Fibroblast of lung (primary cell): ENCODE measurements around the gene CHD5. TPM values are rescaled to one million over a fixed set of nuclear protein-coding genes. Genes with fewer than 3 reads are reported as not detected.
A peak's percentile ranks its signal among the peaks of the same experiment; 100 is the strongest.

Experiments
- DNase-seq, 2 donors: peaks; one replicate each; pipeline versions ENCODE4 v3.0.0 to v3.0.0-alpha.2; 2010; ENCODE audit warnings: low read depth in 2 of 2
- H2AFZ ChIP-seq: 2 replicates; pipeline ENCODE4 v1.5.1; 2012; ENCODE audit warnings: low read length, control low read depth, inconsistent platforms
- H3K27ac ChIP-seq: 2 replicates; pipeline ENCODE4 v1.5.1; 2011; ENCODE audit warnings: low read length, control low read depth; ENCODE audit not compliant: insufficient read depth
- H3K27me3 ChIP-seq: 2 replicates; pipeline ENCODE4 v1.5.1; 2011; ENCODE audit warnings: mild to moderate bottlenecking, low read length; ENCODE audit not compliant: control insufficient read depth, insufficient read depth
- H3K36me3 ChIP-seq: 2 replicates; pipeline ENCODE4 v1.5.1; 2011; ENCODE audit warnings: low read length; ENCODE audit not compliant: control insufficient read depth, insufficient read depth
- H3K4me1 ChIP-seq: 2 replicates; pipeline ENCODE4 v1.5.1; 2011; ENCODE audit warnings: low read length; ENCODE audit not compliant: control insufficient read depth, insufficient read depth; ENCODE audit errors: extremely low read depth
- H3K4me2 ChIP-seq: 2 replicates; pipeline ENCODE4 v1.5.1; 2011; ENCODE audit warnings: low read length, control low read depth; ENCODE audit not compliant: insufficient read depth; ENCODE audit errors: extremely low read depth
- H3K4me3 ChIP-seq, 4 experiments: fragments of 200-600 bp in 1 of 4; sonication (generic) in 1 of 4; replicated peaks in 1 of 4; 2 replicates each; pipeline ENCODE4 v1.5.1; 2011 to 2016; ENCODE audit warnings: low read length in 4 of 4, low read depth in 3 of 4, mild to moderate bottlenecking in 3 of 4, control low read depth in 2 of 4, inconsistent platforms in 1 of 4, mixed read lengths in 1 of 4; ENCODE audit not compliant: insufficient read depth in 1 of 4; ENCODE audit errors: control extremely low read depth in 1 of 4
- H3K79me2 ChIP-seq: 2 replicates; pipeline ENCODE4 v1.5.1; 2012; ENCODE audit warnings: mild to moderate bottlenecking, low read length, inconsistent platforms; ENCODE audit not compliant: control insufficient read depth, insufficient read depth
- H3K9ac ChIP-seq: 2 replicates; pipeline ENCODE4 v1.5.1; 2011; ENCODE audit warnings: mild to moderate bottlenecking, low read length, control low read depth; ENCODE audit not compliant: insufficient read depth
- H3K9me3 ChIP-seq: 2 replicates; pipeline ENCODE4 v1.5.1; 2012; ENCODE audit warnings: low read depth, low read length; ENCODE audit not compliant: control insufficient read depth, insufficient read depth
- H4K20me1 ChIP-seq: 2 replicates; pipeline ENCODE4 v1.5.1; 2011; ENCODE audit warnings: low read length; ENCODE audit not compliant: control insufficient read depth, insufficient read depth; ENCODE audit errors: extremely low read depth
- CTCF ChIP-seq, 2 donors: IDR thresholded peaks in 1 of 2; conservative IDR thresholded peaks in 1 of 2; 1 replicate in 1 of 2; 2 replicates in 1 of 2; pipeline ENCODE4 v1.5.1; 2011 to 2012; ENCODE audit warnings: low read length in 2 of 2, control low read depth in 1 of 2, inconsistent platforms in 1 of 2, low read depth in 1 of 2, mild to moderate bottlenecking in 1 of 2
- EZH2 ChIP-seq: IDR thresholded peaks from 2 replicates; pipeline ENCODE4 v1.5.1; 2012; ENCODE audit warnings: low read length, control low read depth, mild to moderate bottlenecking; ENCODE audit errors: missing control alignments
- polyA plus RNA-seq, 2 donors: library from polyadenylated mRNA; depleted of rRNA in 1 of 2; stranded (reverse) in 1 of 2; unstranded in 1 of 2; fragments of >200 nt; gene quantifications; 2 replicates each; pipeline ENCODE4 v1.2.1, GENCODE V29; 2011 to 2012; ENCODE audit warnings: missing spikeins in 1 of 2
- total RNA-seq: library from RNA; depleted of rRNA; stranded (reverse); fragments of >200 nt; gene quantifications from 2 replicates; pipeline ENCODE4 v1.2.1, GENCODE V29; 2014

The CHD5 gene
- total and polyA plus RNA-seq, 2 donors (not counting 1 experiment from before 2014, with no cell fraction given): under 0.01 to 0.01 TPM

GRCh38 chr1:6148497-6149241 lies 31.5 kb downstream of the CHD5 start:
- H3K36me3 ChIP-seq: no peaks in the 10 kb centered on the region
- no peaks in the 10 kb centered on the region for H3K4me1 ChIP-seq
- H4K20me1 ChIP-seq: no peaks in the 10 kb centered on the region
- H3K27me3 ChIP-seq: no peaks in the 10 kb centered on the region
- H3K79me2 ChIP-seq: no peaks in the 10 kb centered on the region
- no peak overlapping the region for H2AFZ ChIP-seq
- DNase-seq: peak in 1 of 2 donors; percentile 8
- H3K4me2 ChIP-seq: peak overlapping the region; percentile 13
- no peak overlapping the region for H3K9ac ChIP-seq
- no peak overlapping the region for H3K4me3 ChIP-seq
- no peak overlapping the region for H3K27ac ChIP-seq
- H3K9me3 ChIP-seq: no peaks in the 10 kb centered on the region
- TF ChIP-seq EZH2 (no peak), CTCF (conservative IDR thresholded peaks at IDR 0.05 in 1 of 2, IDR thresholded peaks at IDR 0.05 in 1 of 2; ENCODE audit: low read depth in 1 of 2, low read length in 2 of 2) (no peak)

GRCh38 chr1:6145864-6146410 lies 34.2 kb downstream of the CHD5 start:
- DNase-seq: no peak
- no peak for TF ChIP-seq CTCF (conservative IDR thresholded peaks at IDR 0.05 in 1 of 2, IDR thresholded peaks at IDR 0.05 in 1 of 2; ENCODE audit: low read depth in 1 of 2, low read length in 2 of 2)
- TF ChIP-seq EZH2: no peak
- Histone ChIP-seq H3K79me2 (no peaks in the 10 kb centered on the region), H3K36me3 (no peaks in the 10 kb centered on the region), H4K20me1 (no peaks in the 10 kb centered on the region), H3K9ac (no peak overlapping the region), H3K4me3 (no peak overlapping the region), H3K4me2 (no peak overlapping the region), H3K27ac (no peak overlapping the region), H3K27me3 (no peaks in the 10 kb centered on the region), H3K4me1 (no peaks in the 10 kb centered on the region), H3K9me3 (no peaks in the 10 kb centered on the region), H2AFZ (no peak overlapping the region)

- TF ChIP-seq EZH2: no peak
- TF ChIP-seq CTCF (conservative IDR thresholded peaks at IDR 0.05 in 1 of 2, IDR thresholded peaks at IDR 0.05 in 1 of 2; ENCODE audit: low read depth in 1 of 2, low read length in 2 of 2): no peak
Measured at GRCh38 chr1:6145396-6145750, 34.7 kb downstream of the CHD5 start.

More at GRCh38 chr1:6145396-6145750, 34.7 kb downstream of the CHD5 start:
- Histone ChIP-seq H3K4me3 (no peak overlapping the region), H3K9ac (no peak overlapping the region), H3K9me3 (no peaks in the 10 kb centered on the region), H3K4me2 (no peak overlapping the region), H4K20me1 (no peaks in the 10 kb centered on the region), H3K79me2 (no peaks in the 10 kb centered on the region), H3K36me3 (no peaks in the 10 kb centered on the region), H3K4me1 (no peaks in the 10 kb centered on the region), H3K27me3 (no peaks in the 10 kb centered on the region), H2AFZ (no peak overlapping the region), H3K27ac (no peak overlapping the region)
- no peak for DNase-seq
